CD4-positive, CD25-positive, alpha-beta regulatory T cell (primary cell): Measurements from ENCODE around the gene CACNA1F. TPM values are rescaled to one million over a fixed set of nuclear protein-coding genes. Genes with fewer than 3 reads are reported as not detected.
A peak's percentile ranks its signal among the peaks of the same experiment; 100 is the strongest.

Experiments used
- ATAC-seq, 2 donors: fragments of 150-1000 bp; cut with Tn5 transposase; one replicate each; pipeline ENCODE4 v1.10.0; 2021; ENCODE audit warnings: low read depth in 2 of 2, moderate number of reproducible peaks in 2 of 2, moderate library complexity in 1 of 2
- DNase-seq, 3 donors: peaks; one replicate each; pipeline versions ENCODE4 v3.0.0 to v3.0.0-alpha.2; 2012 to 2022; ENCODE audit warnings: mixed read lengths in 1 of 3
- H3K27ac ChIP-seq: one replicate; pipeline ENCODE4 v1.7.0; 2013; ENCODE audit warnings: mild to moderate bottlenecking, low read length; ENCODE audit not compliant: insufficient read depth, poor library complexity, severe bottlenecking
- H3K27me3 ChIP-seq: one replicate; pipeline ENCODE4 v1.7.0; 2013; ENCODE audit warnings: low read length; ENCODE audit not compliant: control insufficient read depth, insufficient read depth
- H3K36me3 ChIP-seq: one replicate; pipeline ENCODE4 v1.7.0; 2013; ENCODE audit warnings: mild to moderate bottlenecking, low read length, moderate library complexity; ENCODE audit not compliant: control insufficient read depth, insufficient read depth
- H3K4me1 ChIP-seq: 2 replicates; pipeline ENCODE4 v1.7.0; 2013; ENCODE audit warnings: mild to moderate bottlenecking, low read length; ENCODE audit not compliant: insufficient read depth, control insufficient read depth, poor library complexity, severe bottlenecking
- H3K4me3 ChIP-seq: one replicate; pipeline ENCODE4 v1.7.0; 2013; ENCODE audit warnings: low read depth, mild to moderate bottlenecking, low read length, moderate library complexity
- H3K9me3 ChIP-seq, 2 experiments: 1 replicate in 1 of 2; 2 replicates in 1 of 2; pipeline ENCODE4 v1.7.0; 2013; ENCODE audit warnings: low read length in 2 of 2, mild to moderate bottlenecking in 1 of 2, moderate library complexity in 1 of 2; ENCODE audit not compliant: control insufficient read depth in 2 of 2
- H3K27ac Mint-ChIP-seq, 3 donors: one replicate each; pipeline ENCODE4 v1.8.0; 2020 to 2022; ENCODE audit warnings: mild to moderate bottlenecking in 3 of 3, mixed read lengths in 3 of 3, moderate library complexity in 2 of 3
- H3K27me3 Mint-ChIP-seq: one replicate; pipeline ENCODE4 v1.8.0; 2022; ENCODE audit warnings: mild to moderate bottlenecking, mixed read lengths
- H3K36me3 Mint-ChIP-seq: one replicate; pipeline ENCODE4 v1.8.0; 2020; ENCODE audit warnings: mixed read lengths
- H3K4me1 Mint-ChIP-seq, 4 donors: one replicate each; pipeline ENCODE4 v1.8.0; 2020 to 2022; ENCODE audit warnings: mixed read lengths in 4 of 4, mild to moderate bottlenecking in 1 of 4
- H3K4me3 Mint-ChIP-seq, 4 donors: one replicate each; pipeline ENCODE4 v1.8.0; 2020 to 2022; ENCODE audit warnings: mild to moderate bottlenecking in 4 of 4, mixed read lengths in 4 of 4, moderate library complexity in 3 of 4
- H3K9me3 Mint-ChIP-seq, 7 donors: one replicate each; pipeline ENCODE4 v1.8.0; 2020 to 2022; ENCODE audit warnings: mixed read lengths in 7 of 7, mild to moderate bottlenecking in 3 of 7, moderate library complexity in 2 of 7
- polyA plus RNA-seq, 4 donors: library from polyadenylated mRNA; unstranded; fragments of 300-500 nt; fragmentation: Illumina TruSeq; gene quantifications; one replicate each; pipeline ENCODE4 v1.2.3, GENCODE V29; 2021
- total RNA-seq: library from RNA; stranded (reverse); gene quantifications from one replicate; pipeline ENCODE4 v1.2.3, GENCODE V29; 2022

Gene CACNA1F
- total and polyA plus RNA-seq, 5 donors from 2014 or later = 0.69 TPM; not detected in 4

DNA sequence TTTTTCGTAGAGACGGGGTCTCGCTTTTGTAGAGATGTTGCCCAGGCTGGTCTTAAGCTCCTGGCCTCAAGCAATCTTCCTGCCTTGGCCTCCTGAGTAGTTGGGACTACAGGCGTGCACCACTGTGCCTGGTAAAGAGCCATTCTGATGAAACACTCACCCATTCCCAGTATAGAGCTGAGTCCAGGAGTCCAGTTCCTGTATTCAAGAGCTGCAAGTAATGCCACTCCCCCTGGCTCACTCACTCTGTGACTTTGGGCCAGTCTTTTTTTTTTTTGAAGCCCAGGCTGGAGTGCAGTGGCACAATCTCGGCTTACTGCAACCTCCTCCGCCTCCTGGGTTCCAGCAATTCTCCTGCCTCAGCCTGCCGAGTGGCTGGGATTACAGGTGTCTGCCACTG is 5.6 kb upstream of the CACNA1F start:
- no peaks in the 10 kb centered on the region for H3K9me3 ChIP-seq
- H3K4me3 ChIP-seq = no peak overlapping the region
- H3K4me1 Mint-ChIP-seq = peaks cover 10 to 40% (median 19%) of the 10 kb centered on the region in 4 donors
- no peaks in the 10 kb centered on the region for H3K36me3 Mint-ChIP-seq
- H3K9me3 Mint-ChIP-seq = no peaks in the 10 kb centered on the region
- H3K27ac ChIP-seq = no peak overlapping the region
- H3K27ac Mint-ChIP-seq = peak overlapping the region in 1 of 3 donors; percentile 53
- peak overlapping the region in 1 of 4 donors; percentile 87 for H3K4me3 Mint-ChIP-seq
- peaks cover 8% of the 10 kb centered on the region for H3K36me3 ChIP-seq
- ATAC-seq (no peak), DNase-seq (no peak)
- no peaks in the 10 kb centered on the region for H3K27me3 Mint-ChIP-seq
- no peaks in the 10 kb centered on the region for H3K27me3 ChIP-seq
- H3K4me1 ChIP-seq = peaks cover 15% of the 10 kb centered on the region

DNA sequence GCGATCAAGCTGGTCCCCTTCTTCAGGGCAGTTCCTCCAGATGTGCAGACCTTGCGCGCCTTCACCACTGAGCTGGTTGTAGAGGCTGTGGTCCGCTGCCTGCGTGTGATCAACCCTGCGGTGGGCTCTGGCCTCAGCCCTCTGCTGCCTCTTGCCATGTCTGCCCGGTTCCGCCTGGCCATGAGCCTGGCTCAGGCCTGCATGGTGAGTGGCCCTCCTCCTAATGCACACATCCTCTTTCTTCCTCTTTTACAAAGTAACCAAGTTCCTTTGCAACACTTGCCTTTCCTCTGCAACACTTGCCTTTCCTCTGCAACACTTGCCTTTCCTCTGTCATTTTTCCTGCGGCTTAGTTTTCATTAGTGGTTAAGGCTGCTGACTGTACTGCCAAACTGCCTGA is 3.9 kb upstream of the CACNA1F start:
- H3K27me3 ChIP-seq = no peaks in the 10 kb centered on the region
- Mint-ChIP-seq H3K4me1 (peaks cover 10 to 45% (median 19%) of the 10 kb centered on the region in 4 donors), H3K27me3 (no peaks in the 10 kb centered on the region), H3K9me3 (no peaks in the 10 kb centered on the region), H3K4me3 (peak overlapping the region; percentile 56 to 88 (median 72)), H3K36me3 (no peaks in the 10 kb centered on the region), H3K27ac (peak overlapping the region in 2 of 3 donors; percentile 53 to 65)
- peak overlapping the region; percentile 1 for H3K27ac ChIP-seq
- no peaks in the 10 kb centered on the region for H3K9me3 ChIP-seq
- H3K4me3 ChIP-seq = peak overlapping the region; percentile 41
- ATAC-seq (no peak), DNase-seq (no peak)
- no peaks in the 10 kb centered on the region for H3K36me3 ChIP-seq
- H3K4me1 ChIP-seq = peaks cover 15% of the 10 kb centered on the region

DNA sequence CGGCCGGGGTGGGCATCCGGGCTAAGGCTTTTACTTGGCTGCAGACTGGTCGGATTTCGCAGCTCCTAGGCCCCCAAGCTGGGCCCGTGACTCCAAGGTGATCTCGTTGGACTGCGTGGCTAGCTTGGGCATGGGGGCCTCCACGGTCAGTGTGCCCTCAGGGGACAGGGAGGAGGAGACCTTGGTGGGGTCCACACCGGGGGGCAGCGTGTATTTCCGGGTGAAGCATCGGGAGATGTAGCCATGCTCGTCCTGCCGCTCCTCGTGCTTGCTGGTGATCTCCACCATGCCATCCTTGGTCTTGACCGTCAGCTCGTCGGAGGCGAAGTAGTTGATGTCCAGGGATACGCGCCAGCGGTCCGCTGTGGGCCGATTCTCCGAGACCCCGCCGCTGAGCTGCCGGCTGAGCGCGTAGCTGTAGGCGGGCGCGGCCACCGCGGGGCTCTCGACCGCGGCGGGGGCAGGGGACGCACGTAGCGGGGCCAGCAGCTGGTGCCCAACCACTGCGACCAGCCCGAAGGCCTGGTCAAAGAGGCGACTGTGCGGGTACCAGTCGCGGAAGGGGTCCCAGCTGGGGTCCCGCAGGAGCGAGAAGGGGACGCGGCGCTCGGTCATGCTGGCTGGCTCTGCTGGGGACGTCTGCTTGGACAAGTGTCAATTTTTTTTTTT is 881 bp upstream of the CACNA1F start:
- H3K4me1 ChIP-seq = peaks cover 24% of the 10 kb centered on the region
- H3K27ac ChIP-seq = no peak overlapping the region
- no peak for DNase-seq
- Mint-ChIP-seq H3K27me3 (no peaks in the 10 kb centered on the region), H3K36me3 (no peaks in the 10 kb centered on the region), H3K4me3 (peak overlapping the region in 1 of 4 donors; percentile 48), H3K9me3 (no peaks in the 10 kb centered on the region), H3K4me1 (peaks cover 8 to 49% (median 14%) of the 10 kb centered on the region in 4 donors), H3K27ac (no peak overlapping the region)
- no peak for ATAC-seq
- no peaks in the 10 kb centered on the region for H3K9me3 ChIP-seq
- H3K27me3 ChIP-seq = no peaks in the 10 kb centered on the region
- H3K4me3 ChIP-seq = no peak overlapping the region
- no peaks in the 10 kb centered on the region for H3K36me3 ChIP-seq

GRCh38 chrX:49232525-49232924 is 615 bp downstream of the CACNA1F start:
- ATAC-seq = no peak
- Mint-ChIP-seq H3K27ac (no peak overlapping the region), H3K27me3 (no peaks in the 10 kb centered on the region), H3K4me1 (peaks cover 8 to 43% (median 14%) of the 10 kb centered on the region in 4 donors), H3K36me3 (no peaks in the 10 kb centered on the region), H3K9me3 (no peaks in the 10 kb centered on the region), H3K4me3 (peak overlapping the region in 2 of 4 donors; percentile 71 to 86)
- Histone ChIP-seq H3K36me3 (no peaks in the 10 kb centered on the region), H3K9me3 (no peaks in the 10 kb centered on the region), H3K27ac (no peak overlapping the region), H3K4me1 (peaks cover 24% of the 10 kb centered on the region), H3K4me3 (no peak overlapping the region), H3K27me3 (no peaks in the 10 kb centered on the region)
- no peak for DNase-seq

DNA sequence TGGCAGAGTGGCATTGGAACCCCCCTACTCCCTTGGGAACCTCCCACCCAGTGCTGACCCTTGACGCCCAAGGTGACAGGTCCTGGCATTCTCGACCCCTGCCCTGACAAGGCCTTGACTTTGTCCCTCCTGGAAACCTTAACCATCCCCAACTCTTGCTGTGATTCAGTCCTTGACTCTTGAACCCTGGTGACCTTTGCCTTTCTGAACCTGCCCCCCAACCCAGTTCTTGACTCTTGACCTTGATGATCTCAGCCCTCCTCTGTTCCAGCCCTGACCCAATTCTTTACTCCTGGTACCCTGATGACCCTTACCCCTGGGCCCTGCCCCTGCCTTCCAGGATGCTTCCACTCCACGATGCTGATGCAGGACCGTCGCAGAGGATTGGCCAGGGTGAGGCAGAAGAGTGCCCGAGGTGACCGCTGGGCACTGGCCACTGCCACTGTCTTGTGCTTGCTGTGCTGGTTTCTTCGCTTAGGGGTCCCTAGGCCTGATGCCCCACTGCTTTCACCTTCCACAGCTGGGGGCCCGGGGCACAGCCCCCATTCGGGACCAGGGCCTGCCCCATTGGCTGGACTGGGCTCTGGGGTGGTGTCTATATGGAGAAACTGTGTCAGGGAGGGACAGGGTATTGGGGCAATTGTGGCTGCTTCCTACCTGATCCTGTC is 1.7 kb downstream of the CACNA1F start:
- no peaks in the 10 kb centered on the region for H3K27me3 ChIP-seq
- Mint-ChIP-seq H3K9me3 (no peaks in the 10 kb centered on the region), H3K27me3 (no peaks in the 10 kb centered on the region), H3K36me3 (no peaks in the 10 kb centered on the region), H3K4me1 (peaks cover 2 to 32% (median 7%) of the 10 kb centered on the region in 4 donors), H3K27ac (peak overlapping the region in 2 of 3 donors; percentile 67 to 76), H3K4me3 (peak overlapping the region; percentile 69 to 86 (median 78))
- peak overlapping the region; percentile 61 for H3K27ac ChIP-seq
- ATAC-seq (no peak), DNase-seq (no peak)
- no peak overlapping the region for H3K4me3 ChIP-seq
- no peaks in the 10 kb centered on the region for H3K9me3 ChIP-seq
- H3K4me1 ChIP-seq = peaks cover 14% of the 10 kb centered on the region
- H3K36me3 ChIP-seq = no peaks in the 10 kb centered on the region

GRCh38 chrX:49230500-49231232 is 2.5 kb downstream of the CACNA1F start:
- Histone ChIP-seq H3K27me3 (no peaks in the 10 kb centered on the region), H3K27ac (peak overlapping the region; percentile 61), H3K36me3 (no peaks in the 10 kb centered on the region), H3K4me1 (peaks cover 9% of the 10 kb centered on the region), H3K4me3 (no peak overlapping the region), H3K9me3 (no peaks in the 10 kb centered on the region)
- Mint-ChIP-seq H3K4me1 (peaks cover 2 to 28% (median 6%) of the 10 kb centered on the region in 4 donors), H3K4me3 (peak overlapping the region; percentile 74 to 87 (median 84)), H3K36me3 (no peaks in the 10 kb centered on the region), H3K27me3 (no peaks in the 10 kb centered on the region), H3K9me3 (no peaks in the 10 kb centered on the region), H3K27ac (peak overlapping the region; percentile 76 to 88 (median 85))
- ATAC-seq = peak; percentile 52 to 57
- DNase-seq = peak; percentile 34 to 71 (median 51)

DNA sequence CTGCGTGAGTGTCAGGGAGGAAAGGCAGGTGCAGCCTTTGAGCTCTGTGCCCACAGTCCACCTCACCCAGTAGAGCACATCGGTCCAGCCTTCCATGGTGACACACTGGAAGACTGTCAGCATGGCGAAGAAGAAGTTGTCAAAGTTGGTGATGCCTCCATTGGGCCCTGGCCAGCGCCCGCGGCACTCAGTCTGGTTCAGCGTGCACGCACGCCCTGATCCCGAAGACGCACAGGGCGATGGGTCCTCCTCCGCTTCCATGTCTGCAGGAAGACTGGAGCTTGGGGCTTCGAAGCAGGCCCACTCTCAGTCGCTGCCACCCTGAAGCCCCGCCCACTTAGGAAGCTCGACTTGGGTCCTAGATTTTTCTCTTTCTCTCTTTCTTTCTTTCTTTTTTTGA is 5.0 kb downstream of the CACNA1F start:
- Histone ChIP-seq H3K4me3 (no peak overlapping the region), H3K36me3 (no peaks in the 10 kb centered on the region), H3K27me3 (no peaks in the 10 kb centered on the region), H3K9me3 (no peaks in the 10 kb centered on the region), H3K4me1 (peaks cover 8% of the 10 kb centered on the region), H3K27ac (no peak overlapping the region)
- ATAC-seq (no peak), DNase-seq (no peak)
- Mint-ChIP-seq H3K27me3 (no peaks in the 10 kb centered on the region), H3K36me3 (no peaks in the 10 kb centered on the region), H3K27ac (no peak overlapping the region), H3K4me1 (peaks cover 0 to 23% (median 0%) of the 10 kb centered on the region in 4 donors), H3K4me3 (peak overlapping the region in 1 of 4 donors; percentile 23), H3K9me3 (peaks cover 0 to 2% (median 0%) of the 10 kb centered on the region in 7 donors)
